A549 (cell line): ENCODE data around the gene SPSB3. TPM values are rescaled to one million over a fixed set of nuclear protein-coding genes. Genes with fewer than 3 reads are reported as not detected.

ENCODE experiments used
- ATAC-seq, 2 experiments: fragments of 200-7000 bp in 1 of 2; fragments of >200 bp in 1 of 2; cut with Nextera tagmentation in 1 of 2; cut with Tn5 transposase in 1 of 2; 3 replicates each; pipeline versions ENCODE4 v1.8.0 to v1.9.1; 2018 to 2020; ENCODE audit warnings: mild to moderate bottlenecking in 1 of 2, moderate library complexity in 1 of 2
- CTCF ChIA-PET: fragments of 300-600 bp; sonication (Branson Sonifier 250); formaldehyde crosslinking; extraction: SDS; loops from one replicate; lab custom pipeline; 2021; ENCODE audit warnings: antibody characterized with exemption, inconsistent platforms; lab: Yijun Ruan, JAX
- POLR2A ChIA-PET: fragments of 350-600 bp; formaldehyde crosslinking; extraction: SDS; loops from one replicate; lab custom pipeline; 2021; ENCODE audit warnings: antibody characterized with exemption, inconsistent platforms; lab: Yijun Ruan, JAX
- DNase-seq, 2 experiments: peaks; one replicate each; pipeline versions ENCODE4 v3.0.0 to v3.0.0-alpha.2; 2011 to 2016; ENCODE audit warnings: low read depth in 1 of 2, low spot score in 1 of 2
- FAIRE-seq: peaks from 2 replicates; lab custom pipeline; 2011; peaks lifted over from hg19 to GRCh38; lab: Jason Lieb, UNC
- H3K27ac ChIP-seq, 2 experiments: fragments of >200 bp; sonication (Bioruptor Twin); formaldehyde crosslinking; 3 replicates each; pipeline ENCODE4 v1.5.1; 2016 to 2017
- H3K4me1 ChIP-seq: fragments of >200 bp; sonication (Bioruptor Twin); formaldehyde crosslinking; 3 replicates; pipeline ENCODE4 v1.6.1; 2016
- H3K4me2 ChIP-seq: fragments of >200 bp; sonication (Bioruptor Twin); formaldehyde crosslinking; 3 replicates; pipeline ENCODE4 v1.6.1; 2016
- H3K4me3 ChIP-seq: fragments of >200 bp; sonication (Bioruptor Twin); formaldehyde crosslinking; 3 replicates; pipeline ENCODE4 v1.5.1; 2016
- H3K9me3 ChIP-seq: fragments of >200 bp; sonication (Bioruptor Twin); formaldehyde crosslinking; 3 replicates; pipeline ENCODE4 v1.6.1; 2016
- CBX2 ChIP-seq: fragments of 200-600 bp; sonication (generic); IDR thresholded peaks from 2 replicates; pipeline ENCODE4 v1.6.1; 2016; ENCODE audit warnings: low read depth, mild to moderate bottlenecking, borderline replicate concordance
- EHF ChIP-seq: fragments of 250-450 bp; sonication (Bioruptor Pico); IDR thresholded peaks from 2 replicates; pipeline ENCODE4 v1.5.0; 2020; ENCODE audit warnings: mild to moderate bottlenecking
- EP300 ChIP-seq, 2 experiments: fragments of >200 bp; sonication (Bioruptor Twin); formaldehyde crosslinking; IDR thresholded peaks; 2 replicates in 1 of 2; 3 replicates in 1 of 2; pipeline ENCODE4 v1.6.1; 2016 to 2017
- FOXS1 ChIP-seq: fragments of 250-450 bp; sonication (Bioruptor Pico); IDR thresholded peaks from 2 replicates; pipeline ENCODE4 v1.5.0; 2020; ENCODE audit warnings: mild to moderate bottlenecking, moderate library complexity
- HEYL ChIP-seq: fragments of 250-450 bp; sonication (Bioruptor Pico); IDR thresholded peaks from 2 replicates; pipeline ENCODE4 v1.8.0; 2021; ENCODE audit warnings: mild to moderate bottlenecking, moderate library complexity
- HOXB5 ChIP-seq: fragments of 250-450 bp; sonication (Bioruptor Pico); IDR thresholded peaks from 2 replicates; pipeline ENCODE4 v1.5.0; 2020; ENCODE audit warnings: mild to moderate bottlenecking, moderate library complexity
- JUNB ChIP-seq: fragments of >200 bp; sonication (Bioruptor Twin); formaldehyde crosslinking; IDR thresholded peaks from 2 replicates; pipeline ENCODE4 v1.6.1; 2016
- MAZ ChIP-seq: fragments of 150-350 bp; IDR thresholded peaks from 2 replicates; pipeline ENCODE4 v1.6.1; 2014; ENCODE audit warnings: antibody characterized with exemption, low read depth, low read length, borderline replicate concordance
- POLR2A ChIP-seq: IDR thresholded peaks from 2 replicates; pipeline ENCODE4 v1.6.1; 2012; ENCODE audit warnings: mild to moderate bottlenecking, low read length
- RNF2 ChIP-seq: fragments of 200-600 bp; sonication (generic); IDR thresholded peaks from 2 replicates; pipeline ENCODE4 v1.6.1; 2016; ENCODE audit warnings: low read depth, mild to moderate bottlenecking, antibody characterized with exemption, moderate library complexity, borderline replicate concordance
- SREBF2 ChIP-seq: fragments of 450-650 bp; IDR thresholded peaks from 2 replicates; pipeline ENCODE4 v1.6.1; 2014; ENCODE audit warnings: mild to moderate bottlenecking, moderate library complexity
- TP53 ChIP-seq: fragments of 250-450 bp; sonication (Bioruptor Pico); IDR thresholded peaks from 2 replicates; pipeline ENCODE4 v1.5.0; 2021; ENCODE audit warnings: mild to moderate bottlenecking, moderate library complexity
- WGBS: methylation state at CpG from one replicate; pipeline ENCODE4 v1.1.6; 2017; ENCODE audit errors: missing lambda C conversion rate; 5-methylcytosine and 5-hydroxymethylcytosine counted together
- polyA plus RNA-seq, 4 experiments: library from polyadenylated mRNA; depleted of rRNA in 3 of 4; stranded (reverse); fragments of >200 nt; fragmentation: RNase III in 1 of 4; extraction: RNeasy Plus Mini Kit Qiagen cat#74134 plus additional on column Dnase treatment in 1 of 4; gene quantifications; 2 replicates in 3 of 4; 3 replicates in 1 of 4; pipeline ENCODE4 v1.2.3, GENCODE V29; 2011 to 2017
- TF ChIP-seq, protein P1 (sequence below): IDR thresholded peaks from 2 replicates; pipeline ENCODE4 v1.6.1; 2012
- TF ChIP-seq, protein P2 (sequence below): fragments of >200 bp; sonication (Bioruptor Twin); formaldehyde crosslinking; IDR thresholded peaks from 3 replicates; pipeline ENCODE4 v1.5.1; 2016

SPSB3 gene
- polyA plus RNA-seq, 2 of the 4 experiments (the other 2 are of a cell fraction): 9.2 to 14.6 TPM

DNA sequence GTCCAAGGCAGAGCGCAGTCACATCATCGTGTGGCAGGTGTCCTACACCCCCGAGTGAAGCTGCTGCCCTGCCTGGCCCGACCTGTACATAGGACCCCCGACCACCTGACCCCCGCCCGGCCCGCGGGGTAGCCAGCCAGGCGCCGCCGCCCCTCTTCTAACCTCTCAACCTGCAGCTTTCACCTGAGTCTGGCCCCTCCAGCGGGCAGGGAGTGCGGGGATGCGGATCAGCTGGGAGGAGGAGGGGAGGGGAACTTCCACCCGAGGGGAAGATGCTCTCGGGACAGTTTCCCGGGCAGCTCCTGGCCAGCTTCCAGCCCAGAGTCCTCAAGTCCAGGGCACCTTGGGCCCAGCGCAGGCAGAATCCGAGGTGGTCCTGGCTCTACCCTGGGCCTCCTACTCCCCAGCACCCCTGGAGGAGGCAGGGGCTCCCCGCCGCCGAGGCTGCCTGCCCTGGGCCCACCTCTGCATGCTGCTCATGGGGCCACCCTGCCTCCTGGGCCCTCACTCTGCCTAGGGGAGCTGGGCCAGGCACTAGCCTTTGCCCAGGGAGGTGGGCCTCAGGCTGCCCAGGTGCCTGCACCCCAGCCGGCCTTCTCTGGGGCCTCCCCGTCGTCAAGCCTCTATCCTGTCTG, 13.5 kb downstream of the SPSB3 start:
- Histone ChIP-seq H3K4me3 (no peak overlapping the region), H3K27ac (peak overlapping the region in 1 of 2 experiments; percentile 98; a peak in 1 of 6 replicates), H3K9me3 (no peaks in the 10 kb centered on the region), H3K4me2 (no peak overlapping the region), H3K4me1 (peaks cover 14% of the 10 kb centered on the region)
- DNase-seq (no peak), ATAC-seq (no peak), FAIRE-seq (no peak)
- ChIA-PET CTCF (interaction anchor here (1.7 to 8.5 kb wide), 3 partner anchors 9 to 62 kb away, joined by 4 to 56 read pairs (median 7); partner anchors contain the start of gene MAPK8IP3), POLR2A (interaction anchor here (6.5 kb wide), 1 partner anchor 13 kb away, joined by 46 read pairs; the partner anchor contains the start of genes NUBP2 and SPSB3)
- TF ChIP-seq, protein P1, sequence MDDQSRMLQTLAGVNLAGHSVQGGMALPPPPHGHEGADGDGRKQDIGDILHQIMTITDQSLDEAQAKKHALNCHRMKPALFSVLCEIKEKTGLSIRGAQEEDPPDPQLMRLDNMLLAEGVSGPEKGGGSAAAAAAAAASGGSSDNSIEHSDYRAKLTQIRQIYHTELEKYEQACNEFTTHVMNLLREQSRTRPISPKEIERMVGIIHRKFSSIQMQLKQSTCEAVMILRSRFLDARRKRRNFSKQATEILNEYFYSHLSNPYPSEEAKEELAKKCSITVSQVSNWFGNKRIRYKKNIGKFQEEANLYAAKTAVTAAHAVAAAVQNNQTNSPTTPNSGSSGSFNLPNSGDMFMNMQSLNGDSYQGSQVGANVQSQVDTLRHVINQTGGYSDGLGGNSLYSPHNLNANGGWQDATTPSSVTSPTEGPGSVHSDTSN: 0 out of 2 replicates have a peak, but pooled peaks have one; percentile 9
- no peak for TF ChIP-seq EHF (CRISPR knock-in tag)
- TF ChIP-seq POLR2A: 0 out of 2 replicates have a peak, but pooled peaks have one; percentile 7
- WGBS: 88% methylated on average over 13 of the region's 26 CpGs

DNA sequence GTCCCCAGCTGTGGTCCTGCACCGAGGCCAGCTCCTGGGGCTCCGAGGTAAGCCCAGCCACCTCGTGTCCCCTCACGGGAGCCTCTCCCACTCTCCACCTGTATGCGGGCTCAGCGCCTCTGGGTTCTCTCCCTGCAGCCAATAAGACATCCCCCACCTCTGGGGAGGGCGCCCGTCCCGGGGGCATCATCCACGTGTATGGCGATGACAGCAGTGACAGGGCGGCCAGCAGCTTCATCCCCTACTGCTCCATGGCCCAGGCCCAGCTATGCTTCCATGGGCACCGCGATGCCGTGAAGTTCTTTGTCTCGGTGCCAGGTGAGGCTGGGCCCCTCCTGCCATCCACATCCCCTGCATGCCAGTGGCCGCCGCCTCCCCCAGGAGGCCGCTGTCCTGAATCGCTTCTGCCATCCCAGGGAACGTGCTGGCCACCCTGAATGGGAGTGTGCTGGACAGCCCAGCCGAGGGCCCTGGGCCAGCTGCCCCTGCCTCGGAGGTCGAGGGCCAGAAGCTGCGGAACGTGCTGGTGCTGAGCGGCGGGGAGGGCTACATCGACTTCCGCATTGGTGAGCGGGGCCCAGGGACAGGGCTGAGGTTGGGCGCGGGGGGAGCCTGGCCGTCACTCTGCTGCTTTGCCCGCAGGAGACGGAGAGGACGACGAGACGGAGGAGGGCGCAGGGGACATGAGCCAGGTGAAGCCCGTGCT, 14.2 kb downstream of the SPSB3 start:
- TF ChIP-seq HEYL (CRISPR knock-in tag) (no peak), HOXB5 (CRISPR knock-in tag) (no peak), EP300 (IDR thresholded peaks at IDR 0.05) (no peak)
- TF ChIP-seq, protein P1: peak; percentile 27; the same call in 1 of the 2 replicates
- ChIA-PET CTCF (interaction anchor here (1.7 to 8.5 kb wide), 3 partner anchors 8 to 61 kb away, joined by 4 to 56 read pairs (median 7); partner anchors contain the start of gene MAPK8IP3), POLR2A (interaction anchor here (6.5 kb wide), 1 partner anchor 14 kb away, joined by 46 read pairs; the partner anchor contains the start of genes NUBP2 and SPSB3)
- DNase-seq (no peak), ATAC-seq (no peak), FAIRE-seq (no peak)
- H3K4me1 ChIP-seq: peaks cover 14% of the 10 kb centered on the region
- 88% methylated on average over 29 of the region's 41 CpGs for WGBS
- no peak overlapping the region for H3K27ac ChIP-seq
- no peaks in the 10 kb centered on the region for H3K9me3 ChIP-seq
- H3K4me2 ChIP-seq: no peak overlapping the region
- no peak overlapping the region for H3K4me3 ChIP-seq

DNA sequence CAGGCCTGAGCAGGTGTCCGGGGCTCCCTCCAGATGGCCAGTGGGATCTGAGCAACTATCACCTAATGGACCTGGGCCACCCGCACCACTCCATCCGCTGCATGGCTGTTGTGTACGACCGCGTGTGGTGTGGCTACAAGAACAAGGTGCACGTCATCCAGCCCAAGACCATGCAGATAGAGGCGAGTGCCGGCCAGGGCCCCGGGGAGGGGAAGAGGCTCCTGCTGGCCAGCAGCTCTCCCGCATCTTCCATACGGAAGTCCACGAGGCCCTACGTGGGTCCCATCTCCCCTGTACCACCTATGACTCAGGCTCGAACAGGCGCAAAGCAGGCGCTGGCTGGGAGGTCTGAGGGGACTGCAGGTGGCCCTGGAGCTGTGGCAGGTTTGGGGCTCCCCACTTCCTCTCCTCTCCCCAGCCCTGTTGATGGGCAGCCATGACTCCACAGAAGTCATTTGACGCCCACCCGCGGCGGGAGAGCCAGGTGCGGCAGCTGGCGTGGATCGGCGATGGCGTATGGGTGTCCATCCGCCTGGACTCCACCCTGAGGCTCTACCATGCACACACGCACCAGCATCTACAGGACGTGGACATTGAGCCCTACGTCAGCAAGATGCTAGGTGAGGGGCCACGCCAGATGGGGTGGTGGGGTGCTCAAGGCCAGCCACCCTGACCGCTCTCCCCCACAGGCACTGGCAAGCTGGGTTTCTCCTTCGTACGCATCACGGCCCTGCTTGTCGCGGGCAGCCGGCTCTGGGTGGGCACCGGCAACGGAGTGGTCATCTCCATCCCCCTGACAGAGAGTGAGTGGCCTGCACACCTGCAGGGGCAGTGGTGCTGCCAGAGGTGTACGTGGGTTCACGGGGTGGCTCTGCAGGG, 15.0 kb downstream of the SPSB3 start:
- no peak for TF ChIP-seq EHF (CRISPR knock-in tag)
- TF ChIP-seq TP53 (CRISPR knock-in tag): no peak
- TF ChIP-seq POLR2A: no peak
- TF ChIP-seq CBX2: no peak
- TF ChIP-seq SREBF2: no peak
- no peak for TF ChIP-seq JUNB
- no peak for TF ChIP-seq MAZ
- TF ChIP-seq RNF2: no peak
- TF ChIP-seq, protein P2, sequence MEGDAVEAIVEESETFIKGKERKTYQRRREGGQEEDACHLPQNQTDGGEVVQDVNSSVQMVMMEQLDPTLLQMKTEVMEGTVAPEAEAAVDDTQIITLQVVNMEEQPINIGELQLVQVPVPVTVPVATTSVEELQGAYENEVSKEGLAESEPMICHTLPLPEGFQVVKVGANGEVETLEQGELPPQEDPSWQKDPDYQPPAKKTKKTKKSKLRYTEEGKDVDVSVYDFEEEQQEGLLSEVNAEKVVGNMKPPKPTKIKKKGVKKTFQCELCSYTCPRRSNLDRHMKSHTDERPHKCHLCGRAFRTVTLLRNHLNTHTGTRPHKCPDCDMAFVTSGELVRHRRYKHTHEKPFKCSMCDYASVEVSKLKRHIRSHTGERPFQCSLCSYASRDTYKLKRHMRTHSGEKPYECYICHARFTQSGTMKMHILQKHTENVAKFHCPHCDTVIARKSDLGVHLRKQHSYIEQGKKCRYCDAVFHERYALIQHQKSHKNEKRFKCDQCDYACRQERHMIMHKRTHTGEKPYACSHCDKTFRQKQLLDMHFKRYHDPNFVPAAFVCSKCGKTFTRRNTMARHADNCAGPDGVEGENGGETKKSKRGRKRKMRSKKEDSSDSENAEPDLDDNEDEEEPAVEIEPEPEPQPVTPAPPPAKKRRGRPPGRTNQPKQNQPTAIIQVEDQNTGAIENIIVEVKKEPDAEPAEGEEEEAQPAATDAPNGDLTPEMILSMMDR: no peak
- no peak for TF ChIP-seq FOXS1 (CRISPR knock-in tag)
- Histone ChIP-seq H3K4me2 (no peak overlapping the region), H3K9me3 (no peaks in the 10 kb centered on the region), H3K27ac (no peak overlapping the region), H3K4me1 (peaks cover 14% of the 10 kb centered on the region), H3K4me3 (no peak overlapping the region)
- POLR2A ChIA-PET: no interaction called here
- CTCF ChIA-PET: interaction anchor here (2.3 to 8.5 kb wide), 2 partner anchors 43 to 60 kb away, joined by 7 to 56 read pairs; partner anchors contain the start of gene MAPK8IP3
- WGBS: 97% methylated on average over 40 of the region's 42 CpGs
- no peak for DNase-seq
- ATAC-seq: no peak
- no peak for FAIRE-seq
